WERI-Rb-1 (cell line): ENCODE data around the gene SFPQ.

Experiments used
- DNase-seq: peaks from one replicate; pipeline ENCODE4 v3.0.0-alpha.2; 2020
- H3K27ac ChIP-seq: fragments of 250-450 bp; sonication (Bioruptor Pico); 2 replicates; pipeline ENCODE4 v1.5.1; 2020; ENCODE audit warnings: mild to moderate bottlenecking, moderate library complexity
- H3K27me3 ChIP-seq: fragments of 250-450 bp; sonication (Bioruptor Pico); 2 replicates; pipeline ENCODE4 v1.5.1; 2021; ENCODE audit warnings: mild to moderate bottlenecking, low read depth, moderate library complexity; ENCODE audit not compliant: insufficient read depth, severe bottlenecking
- H3K36me3 ChIP-seq: fragments of 250-450 bp; sonication (Bioruptor Pico); 2 replicates; pipeline ENCODE4 v1.5.1; 2020; ENCODE audit warnings: mild to moderate bottlenecking, moderate library complexity
- H3K4me3 ChIP-seq: 2 replicates; pipeline ENCODE4 v1.5.1; 2011; ENCODE audit warnings: low read depth, mild to moderate bottlenecking, control low read depth, low read length
- H3K9me3 ChIP-seq: fragments of 250-450 bp; sonication (Bioruptor Pico); 2 replicates; pipeline ENCODE4 v1.5.1; 2021; ENCODE audit warnings: mild to moderate bottlenecking, moderate library complexity; ENCODE audit not compliant: severe bottlenecking
- TF ChIP-seq, protein P1 (sequence below): IDR thresholded peaks from 2 replicates; pipeline ENCODE4 v1.5.1; 2011; ENCODE audit warnings: low read depth, mild to moderate bottlenecking, control low read depth, inconsistent platforms, low read length

SFPQ gene

DNA sequence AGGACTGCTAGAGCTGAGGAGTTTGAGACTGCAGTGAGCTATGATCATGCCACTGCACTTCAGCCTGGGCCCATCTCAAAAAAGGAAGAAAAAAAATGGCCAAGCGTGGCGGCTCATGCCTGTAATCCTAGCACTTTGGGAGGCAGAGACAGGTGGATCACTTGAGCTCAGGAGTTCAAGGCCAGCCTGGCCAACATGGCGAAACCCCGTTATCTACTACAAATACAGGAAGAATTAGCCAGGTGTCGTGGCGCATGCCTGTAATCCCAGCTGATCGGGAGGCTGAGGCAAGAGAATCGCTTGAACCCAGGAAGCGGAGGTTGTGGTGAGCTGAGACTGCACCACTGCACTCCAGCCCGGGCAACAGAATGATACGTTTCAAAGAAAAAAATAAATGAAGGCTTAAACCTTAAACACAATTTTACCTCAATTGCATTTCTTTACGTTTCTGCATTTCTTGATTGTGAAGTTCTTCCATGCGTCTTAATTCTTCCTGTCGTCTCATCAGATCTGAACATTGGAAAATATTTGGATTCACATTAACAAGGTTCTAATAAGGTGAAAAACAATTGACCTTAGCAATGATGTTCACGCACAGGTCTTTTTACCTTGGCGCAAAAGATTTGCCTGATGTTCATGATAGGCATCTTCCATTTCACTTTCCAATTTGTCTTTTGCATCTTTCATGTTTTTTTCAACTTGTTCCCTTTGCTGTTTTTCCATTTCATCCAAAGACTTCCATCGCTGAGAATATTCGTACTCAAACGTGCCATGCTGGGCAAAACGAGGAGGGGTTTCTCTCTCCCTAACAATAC lies 4.2 kb downstream of the SFPQ start:
- peaks cover 3% of the 10 kb centered on the region for H3K9me3 ChIP-seq
- no peaks in the 10 kb centered on the region for H3K27me3 ChIP-seq
- TF ChIP-seq, protein P1, sequence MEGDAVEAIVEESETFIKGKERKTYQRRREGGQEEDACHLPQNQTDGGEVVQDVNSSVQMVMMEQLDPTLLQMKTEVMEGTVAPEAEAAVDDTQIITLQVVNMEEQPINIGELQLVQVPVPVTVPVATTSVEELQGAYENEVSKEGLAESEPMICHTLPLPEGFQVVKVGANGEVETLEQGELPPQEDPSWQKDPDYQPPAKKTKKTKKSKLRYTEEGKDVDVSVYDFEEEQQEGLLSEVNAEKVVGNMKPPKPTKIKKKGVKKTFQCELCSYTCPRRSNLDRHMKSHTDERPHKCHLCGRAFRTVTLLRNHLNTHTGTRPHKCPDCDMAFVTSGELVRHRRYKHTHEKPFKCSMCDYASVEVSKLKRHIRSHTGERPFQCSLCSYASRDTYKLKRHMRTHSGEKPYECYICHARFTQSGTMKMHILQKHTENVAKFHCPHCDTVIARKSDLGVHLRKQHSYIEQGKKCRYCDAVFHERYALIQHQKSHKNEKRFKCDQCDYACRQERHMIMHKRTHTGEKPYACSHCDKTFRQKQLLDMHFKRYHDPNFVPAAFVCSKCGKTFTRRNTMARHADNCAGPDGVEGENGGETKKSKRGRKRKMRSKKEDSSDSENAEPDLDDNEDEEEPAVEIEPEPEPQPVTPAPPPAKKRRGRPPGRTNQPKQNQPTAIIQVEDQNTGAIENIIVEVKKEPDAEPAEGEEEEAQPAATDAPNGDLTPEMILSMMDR, result no peak
- no peak overlapping the region for H3K4me3 ChIP-seq
- no peak overlapping the region for H3K27ac ChIP-seq
- peaks cover 91% of the 10 kb centered on the region for H3K36me3 ChIP-seq
- no peak for DNase-seq

DNA sequence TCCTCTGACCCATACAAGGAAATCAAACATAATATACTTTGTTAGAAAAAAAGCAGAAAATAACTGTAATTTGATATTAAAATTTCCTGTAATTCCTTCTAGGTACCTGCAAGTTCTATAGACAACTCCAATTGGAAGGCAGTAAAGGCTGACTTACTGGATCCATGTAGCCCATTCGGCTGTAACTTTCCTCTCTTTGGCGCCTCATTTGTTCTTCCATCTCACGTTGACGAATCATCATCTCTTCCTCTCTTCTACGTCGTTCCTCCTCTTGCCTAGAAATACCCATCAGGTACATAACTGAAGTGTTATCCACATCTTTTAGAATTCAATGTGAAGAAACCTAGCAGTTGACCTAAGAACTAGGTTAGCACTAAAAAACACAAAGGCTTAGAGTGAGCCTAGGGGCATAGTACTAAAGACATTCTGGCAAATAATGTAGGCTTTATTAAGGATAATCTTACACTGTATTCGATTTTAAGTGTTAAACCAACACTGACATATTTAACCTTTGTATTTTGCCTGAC lies 5.1 kb downstream of the SFPQ start:
- H3K27me3 ChIP-seq, result no peaks in the 10 kb centered on the region
- peaks cover 100% of the 10 kb centered on the region for H3K36me3 ChIP-seq
- no peaks in the 10 kb centered on the region for H3K9me3 ChIP-seq
- TF ChIP-seq, protein P1, result no peak
- 0 out of 2 replicates have a peak overlapping the region, but pooled peaks have one; percentile 4 for H3K27ac ChIP-seq
- no peak overlapping the region for H3K4me3 ChIP-seq
- DNase-seq, result no peak

DNA sequence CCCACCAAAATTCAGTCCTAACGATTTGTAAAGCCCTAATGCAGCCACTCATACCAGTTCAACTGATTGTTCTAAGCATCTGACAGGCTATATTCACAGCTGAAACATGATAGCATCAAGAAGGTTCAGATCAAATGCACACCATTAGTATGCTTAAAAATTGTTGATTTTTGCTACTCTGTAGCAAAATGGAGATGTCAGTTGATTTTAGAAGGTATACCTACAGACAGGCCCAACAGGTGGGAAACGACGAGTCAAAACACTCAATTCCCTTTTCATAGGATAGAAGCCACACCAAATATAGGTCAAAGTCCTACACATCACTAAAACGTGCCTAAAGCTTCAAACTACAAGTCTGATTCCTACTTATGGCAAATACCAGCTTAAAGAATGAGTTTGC lies 6.7 kb downstream of the SFPQ start:
- Histone ChIP-seq H3K36me3 (peaks cover 100% of the 10 kb centered on the region), H3K27me3 (no peaks in the 10 kb centered on the region), H3K9me3 (no peaks in the 10 kb centered on the region), H3K27ac (no peak overlapping the region), H3K4me3 (no peak overlapping the region)
- no peak for DNase-seq
- TF ChIP-seq, protein P1, result no peak

DNA sequence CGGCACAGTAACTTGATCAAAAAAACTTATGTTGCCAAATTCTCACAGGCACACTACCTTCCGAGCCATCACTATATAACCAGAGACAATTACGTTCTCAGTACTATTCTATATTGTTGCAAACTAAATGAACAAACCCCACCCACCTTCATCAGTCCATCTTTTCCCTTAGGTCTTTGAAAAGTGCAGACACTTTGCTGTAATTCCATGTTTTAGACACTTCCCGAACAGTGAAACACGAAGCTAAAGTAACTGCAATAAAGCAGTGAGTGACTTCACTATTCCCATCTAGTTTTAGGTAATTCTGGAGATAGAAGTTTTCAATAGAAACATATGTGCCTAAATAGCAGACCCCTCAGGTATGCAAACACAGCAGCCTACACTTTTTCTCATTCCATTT lies 7.7 kb downstream of the SFPQ start:
- Histone ChIP-seq H3K27ac (no peak overlapping the region), H3K36me3 (peaks cover 100% of the 10 kb centered on the region), H3K9me3 (no peaks in the 10 kb centered on the region), H3K27me3 (no peaks in the 10 kb centered on the region), H3K4me3 (no peak overlapping the region)
- TF ChIP-seq, protein P1, result no peak
- no peak for DNase-seq

DNA sequence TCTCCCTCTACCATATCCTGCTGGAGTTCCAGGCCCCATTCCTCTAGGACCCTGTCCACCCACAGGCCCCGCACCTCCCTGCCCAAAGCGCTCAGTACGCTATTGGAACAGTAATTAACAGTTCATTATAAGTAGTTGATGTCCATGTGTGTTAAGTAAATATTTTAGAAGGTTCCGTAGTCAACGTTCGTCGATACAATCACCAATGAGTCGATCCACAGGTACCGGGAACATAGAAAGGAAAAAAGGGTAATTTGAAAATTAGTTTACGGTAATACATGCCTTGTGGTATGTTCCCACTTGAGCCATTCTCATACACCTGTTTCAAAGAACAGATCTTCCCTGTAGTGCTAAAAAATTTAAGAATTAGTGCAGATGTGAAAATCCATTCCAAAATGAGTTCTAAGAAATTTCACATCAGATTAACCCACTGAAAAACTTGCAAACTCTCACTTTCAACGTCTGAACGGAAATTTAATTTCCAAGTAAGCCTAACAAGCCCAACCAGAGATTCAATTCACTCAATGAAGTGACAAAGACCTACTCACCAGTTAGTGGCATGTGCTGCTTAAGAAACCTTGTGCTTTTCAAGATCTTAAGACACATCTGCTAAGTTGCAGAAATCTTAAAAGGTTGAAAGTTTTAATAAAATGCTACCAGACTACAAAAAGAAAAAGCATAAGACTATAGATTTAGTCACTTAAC lies 8.3 kb downstream of the SFPQ start:
- Histone ChIP-seq H3K27ac (no peak overlapping the region), H3K36me3 (peaks cover 100% of the 10 kb centered on the region), H3K4me3 (no peak overlapping the region), H3K9me3 (no peaks in the 10 kb centered on the region), H3K27me3 (no peaks in the 10 kb centered on the region)
- TF ChIP-seq, protein P1, result no peak
- no peak for DNase-seq
